Caco-2 (cell line): ENCODE results near the gene USP8. TPM values are rescaled to one million over a fixed set of nuclear protein-coding genes. Genes with fewer than 3 reads are reported as not detected.

ENCODE experiments used
- BruUV-seq: library from RNA; stranded (reverse); fragments of 400-500 nt; replicated peaks from 2 replicates; lab custom pipeline; 2021; lab: Mats Ljungman, UMichigan
- CTCF ChIA-PET: fragments of 300-600 bp; sonication (Branson Sonifier 250); formaldehyde crosslinking; loops from one replicate; lab custom pipeline; 2022; ENCODE audit warnings: antibody characterized with exemption; lab: Charles Lee
- POLR2A ChIA-PET: fragments of 300-600 bp; sonication (Branson Sonifier 250); formaldehyde crosslinking; loops from one replicate; lab custom pipeline; 2022; ENCODE audit warnings: antibody characterized with exemption; lab: Charles Lee
- DNase-seq, 2 experiments: peaks; one replicate each; pipeline versions ENCODE4 v3.0.0 to v3.0.0-alpha.2; 2020 to 2022
- H3K27me3 ChIP-seq: replicated peaks from 2 replicates; pipeline ENCODE4 v1.6.0; 2011; ENCODE audit warnings: low read length; ENCODE audit not compliant: control insufficient read depth, insufficient read depth
- H3K36me3 ChIP-seq: 2 replicates; pipeline ENCODE4 v1.5.1; 2011; ENCODE audit warnings: low read length; ENCODE audit not compliant: control insufficient read depth, insufficient read depth
- H3K4me1 ChIP-seq: fragments of 250-450 bp; sonication (Bioruptor Pico); 2 replicates; pipeline ENCODE4 v1.5.1; 2020; ENCODE audit warnings: mild to moderate bottlenecking
- H3K4me3 ChIP-seq: 2 replicates; pipeline ENCODE4 v1.5.1; 2011; ENCODE audit warnings: low read depth, mild to moderate bottlenecking, control low read depth, low read length
- H3K9me3 ChIP-seq: fragments of 250-450 bp; sonication (Bioruptor Pico); 2 replicates; pipeline ENCODE4 v1.5.1; 2020; ENCODE audit warnings: mild to moderate bottlenecking, moderate library complexity
- H3K27ac Mint-ChIP-seq: one replicate; pipeline ENCODE4 v1.8.0; 2022; ENCODE audit warnings: mixed read lengths; ENCODE audit not compliant: unreplicated experiment
- H3K27me3 Mint-ChIP-seq: one replicate; pipeline ENCODE4 v1.8.0; 2022; ENCODE audit warnings: mixed read lengths; ENCODE audit not compliant: insufficient read depth, unreplicated experiment
- H3K36me3 Mint-ChIP-seq: one replicate; pipeline ENCODE4 v1.8.0; 2022; ENCODE audit warnings: mild to moderate bottlenecking, mixed read lengths; ENCODE audit not compliant: insufficient read depth, unreplicated experiment
- H3K4me1 Mint-ChIP-seq: one replicate; pipeline ENCODE4 v1.8.0; 2022; ENCODE audit warnings: low read depth, mixed read lengths; ENCODE audit not compliant: unreplicated experiment
- H3K4me3 Mint-ChIP-seq: one replicate; pipeline ENCODE4 v1.8.0; 2022; ENCODE audit warnings: mild to moderate bottlenecking, moderate library complexity, mixed read lengths; ENCODE audit not compliant: unreplicated experiment
- H3K9me3 Mint-ChIP-seq: one replicate; pipeline ENCODE4 v1.8.0; 2022; ENCODE audit warnings: mixed read lengths; ENCODE audit not compliant: unreplicated experiment
- CTCF ChIP-seq, 2 experiments: fragments of 200-600 bp in 1 of 2; IDR thresholded peaks; 1 replicate in 1 of 2; 2 replicates in 1 of 2; pipeline versions ENCODE4 v1.5.1 to v1.8.0; 2011 to 2022; ENCODE audit warnings: antibody characterized with exemption in 1 of 2, control low read depth in 1 of 2, inconsistent platforms in 1 of 2, low read depth in 1 of 2, low read length in 1 of 2, mild to moderate bottlenecking in 1 of 2, moderate library complexity in 1 of 2; ENCODE audit not compliant: insufficient read depth in 1 of 2, severe bottlenecking in 1 of 2, unreplicated experiment in 1 of 2
- intact Hi-C: fragments of 100-400 bp; cut with micrococcal nuclease; formaldehyde crosslinking; loops from one replicate; pipeline ENCODE4 v1.10.0; 2022; ENCODE audit not compliant: unreplicated experiment
- total RNA-seq: library from RNA; stranded (reverse); gene quantifications from 2 replicates; pipeline ENCODE4 v1.2.3, GENCODE V29; 2022

The USP8 gene
- total RNA-seq, 1 experiment from 2014 or later = 56.2 TPM

- Mint-ChIP-seq H3K4me1 (no peaks in the 10 kb centered on the region), H3K27ac (no peak overlapping the region), H3K9me3 (no peaks in the 10 kb centered on the region), H3K36me3 (no peaks in the 10 kb centered on the region), H3K27me3 (no peaks in the 10 kb centered on the region), H3K4me3 (no peak overlapping the region)
- BruUV-seq = no TSS peak
- Histone ChIP-seq H3K27me3 (no peaks in the 10 kb centered on the region), H3K4me3 (no peak overlapping the region), H3K9me3 (no peaks in the 10 kb centered on the region), H3K4me1 (no peaks in the 10 kb centered on the region), H3K36me3 (no peaks in the 10 kb centered on the region)
- TF ChIP-seq CTCF (IDR thresholded peaks at IDR 0.05; ENCODE audit: insufficient read depth in 1 of 2, low read depth in 1 of 2, low read length in 1 of 2, severe bottlenecking in 1 of 2, unreplicated experiment in 1 of 2) = no peak
- intact Hi-C loops = no loop called here
- CTCF ChIA-PET = no interaction called here
- DNase-seq = no peak
- POLR2A ChIA-PET = no interaction called here
These were observed 95.7 kb downstream of the USP8 start for GRCh38 chr15:50519740-50520425.

GRCh38 chr15:50523851-50524251 is 99.6 kb downstream of the USP8 start:
- ChIA-PET CTCF (no interaction called here), POLR2A (no interaction called here)
- TF ChIP-seq CTCF (IDR thresholded peaks at IDR 0.05; ENCODE audit: insufficient read depth in 1 of 2, low read depth in 1 of 2, low read length in 1 of 2, severe bottlenecking in 1 of 2, unreplicated experiment in 1 of 2) = no peak
- no peak for DNase-seq
- Histone ChIP-seq H3K4me3 (no peak overlapping the region), H3K4me1 (no peaks in the 10 kb centered on the region), H3K9me3 (no peaks in the 10 kb centered on the region), H3K27me3 (no peaks in the 10 kb centered on the region), H3K36me3 (no peaks in the 10 kb centered on the region)
- Mint-ChIP-seq H3K36me3 (no peaks in the 10 kb centered on the region), H3K9me3 (no peaks in the 10 kb centered on the region), H3K4me1 (no peaks in the 10 kb centered on the region), H3K27ac (no peak overlapping the region), H3K27me3 (no peaks in the 10 kb centered on the region), H3K4me3 (no peak overlapping the region)
- intact Hi-C loops = no loop called here
- no TSS peak for BruUV-seq

- DNase-seq = no peak
- no peak for TF ChIP-seq CTCF (IDR thresholded peaks at IDR 0.05; ENCODE audit: insufficient read depth in 1 of 2, low read depth in 1 of 2, low read length in 1 of 2, severe bottlenecking in 1 of 2, unreplicated experiment in 1 of 2)
- no peaks in the 10 kb centered on the region for H3K4me1 ChIP-seq
- H3K27me3 ChIP-seq = no peaks in the 10 kb centered on the region
- H3K9me3 ChIP-seq = no peaks in the 10 kb centered on the region
- intact Hi-C loops = no loop called here
- BruUV-seq = no TSS peak
- Mint-ChIP-seq H3K36me3 (no peaks in the 10 kb centered on the region), H3K4me1 (no peaks in the 10 kb centered on the region), H3K9me3 (no peaks in the 10 kb centered on the region), H3K27me3 (no peaks in the 10 kb centered on the region), H3K4me3 (no peak overlapping the region), H3K27ac (no peak overlapping the region)
- ChIA-PET POLR2A (no interaction called here), CTCF (no interaction called here)
- no peaks in the 10 kb centered on the region for H3K36me3 ChIP-seq
- H3K4me3 ChIP-seq = no peak overlapping the region
These were observed 107.0 kb downstream of the USP8 start for GRCh38 chr15:50531163-50531562.
